Activated CD4-positive, alpha-beta memory T cell treated with anti-CD3 and anti-CD28 coated beads for 36 hours (primary cell): ENCODE results near the gene NDUFS5. TPM values are rescaled to one million over a fixed set of nuclear protein-coding genes. Genes with fewer than 3 reads are reported as not detected.
"Not testable (repeated sequence)": the region's sequence is repeated elsewhere in the genome, so short reads cannot be mapped to it uniquely, and the experiment has no call there.

Experiments used
- CTCF ChIA-PET: fragments of 350-600 bp; sonication (Branson Sonifier 250); formaldehyde crosslinking; loops from one replicate; lab custom pipeline; 2021; ENCODE audit warnings: antibody characterized with exemption, inconsistent platforms; lab: Charles Lee
- POLR2A ChIA-PET: fragments of 350-600 bp; sonication (Branson Sonifier 250); formaldehyde crosslinking; loops from one replicate; lab custom pipeline; 2021; ENCODE audit warnings: antibody characterized with exemption; lab: Charles Lee
- DNase-seq: peaks from one replicate; pipeline ENCODE4 v3.0.0-alpha.2; 2020
- H3K27ac Mint-ChIP-seq: one replicate; pipeline ENCODE4 v1.8.0; 2021; ENCODE audit warnings: mixed read lengths
- H3K27me3 Mint-ChIP-seq: one replicate; pipeline ENCODE4 v1.8.0; 2021; ENCODE audit warnings: mixed read lengths
- H3K36me3 Mint-ChIP-seq: one replicate; pipeline ENCODE4 v1.8.0; 2021; ENCODE audit warnings: mixed read lengths
- H3K4me1 Mint-ChIP-seq: one replicate; pipeline ENCODE4 v1.8.0; 2021; ENCODE audit warnings: low read depth, mixed read lengths
- H3K4me3 Mint-ChIP-seq: one replicate; pipeline ENCODE4 v1.8.0; 2021; ENCODE audit warnings: mild to moderate bottlenecking, mixed read lengths
- H3K9me3 Mint-ChIP-seq: one replicate; pipeline ENCODE4 v1.8.0; 2021; ENCODE audit warnings: mixed read lengths
- intact Hi-C: fragments of 100-400 bp; cut with micrococcal nuclease; formaldehyde crosslinking; loops from one replicate; pipeline ENCODE4 v1.15.1; 2023
- total RNA-seq, 2 experiments: library from RNA; stranded (reverse); gene quantifications; one replicate each; pipeline ENCODE4 v1.2.3, GENCODE V29; 2021

Gene NDUFS5
- 100 to 1,000 TPM; 238 to 240 TPM for total RNA-seq

DNA sequence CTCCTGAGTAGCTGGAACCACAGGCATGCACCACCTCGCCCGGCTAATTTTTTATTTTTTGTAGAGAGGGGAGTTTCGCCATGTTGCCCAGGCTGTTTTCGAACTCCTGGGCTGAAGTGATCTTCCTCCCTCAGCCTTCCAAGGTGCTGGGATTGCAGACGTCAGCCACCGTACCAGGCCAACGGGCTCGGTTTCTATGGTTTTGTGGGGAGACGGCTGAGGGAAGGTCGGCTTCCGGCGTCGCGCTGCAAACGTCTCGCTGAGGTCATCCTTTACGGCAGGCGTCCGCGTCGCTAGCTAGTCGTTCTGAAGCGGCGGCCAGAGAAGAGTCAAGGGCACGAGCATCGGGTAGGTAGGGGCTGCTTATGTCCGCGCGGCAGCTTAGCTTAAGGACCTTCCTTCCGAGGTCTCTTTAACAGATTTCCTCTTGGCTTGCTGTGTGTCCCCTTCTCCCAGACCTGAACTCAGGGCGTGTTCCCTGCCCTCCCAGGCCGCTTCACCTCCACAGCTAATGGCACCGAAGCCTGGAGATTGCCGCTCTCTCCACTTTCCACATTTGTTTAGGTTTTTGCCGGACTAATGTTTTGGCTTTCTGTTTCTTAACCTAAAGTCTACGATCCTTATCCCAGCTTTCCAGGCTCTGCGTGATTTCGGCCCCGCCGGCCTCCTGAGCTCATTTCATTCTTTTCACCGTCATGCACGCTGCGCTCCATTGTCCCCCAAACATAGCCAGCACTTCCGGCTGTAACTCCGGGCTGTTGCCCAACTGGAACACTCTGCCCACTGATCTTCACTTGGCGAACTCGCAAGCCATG is at the start of gene NDUFS5:
Gene NDUFS5 (plus strand): TSS at position 300 of the 815 bp plus-strand sequence. CDS start 2,375 bp downstream, outside the sequence.
- intact Hi-C loops, result loop anchor here (1.0 to 5.0 kb wide), 4 partner anchors 8 to 154 kb away; partner anchors contain the start of genes AKIRIN1 and MYCBP
- peak within 1 kb of the TSS; percentile 95 for H3K27ac Mint-ChIP-seq
- POLR2A ChIA-PET, result interaction anchor here (0.6 to 2.5 kb wide), 18 partner anchors 9 to 1801 kb away, joined by 3 to 9 read pairs (median 4); partner anchors contain the start of gene AKIRIN1
- CTCF ChIA-PET, result interaction anchor here (0.6 to 1.4 kb wide), 10 partner anchors 20 to 382 kb away, joined by 3 to 12 read pairs (median 3); partner anchors contain the start of gene MYCBP
- H3K27me3 Mint-ChIP-seq, result no peaks in the 10 kb centered on the region
- H3K9me3 Mint-ChIP-seq, result no peaks in the 10 kb centered on the region
- peak within 1 kb of the TSS; percentile 88 for H3K4me3 Mint-ChIP-seq
- H3K4me1 Mint-ChIP-seq, result peaks cover 28% of the 10 kb centered on the region
- H3K36me3 Mint-ChIP-seq, result peaks cover 14% of the 10 kb centered on the region
- peak; percentile 91 for DNase-seq

DNA sequence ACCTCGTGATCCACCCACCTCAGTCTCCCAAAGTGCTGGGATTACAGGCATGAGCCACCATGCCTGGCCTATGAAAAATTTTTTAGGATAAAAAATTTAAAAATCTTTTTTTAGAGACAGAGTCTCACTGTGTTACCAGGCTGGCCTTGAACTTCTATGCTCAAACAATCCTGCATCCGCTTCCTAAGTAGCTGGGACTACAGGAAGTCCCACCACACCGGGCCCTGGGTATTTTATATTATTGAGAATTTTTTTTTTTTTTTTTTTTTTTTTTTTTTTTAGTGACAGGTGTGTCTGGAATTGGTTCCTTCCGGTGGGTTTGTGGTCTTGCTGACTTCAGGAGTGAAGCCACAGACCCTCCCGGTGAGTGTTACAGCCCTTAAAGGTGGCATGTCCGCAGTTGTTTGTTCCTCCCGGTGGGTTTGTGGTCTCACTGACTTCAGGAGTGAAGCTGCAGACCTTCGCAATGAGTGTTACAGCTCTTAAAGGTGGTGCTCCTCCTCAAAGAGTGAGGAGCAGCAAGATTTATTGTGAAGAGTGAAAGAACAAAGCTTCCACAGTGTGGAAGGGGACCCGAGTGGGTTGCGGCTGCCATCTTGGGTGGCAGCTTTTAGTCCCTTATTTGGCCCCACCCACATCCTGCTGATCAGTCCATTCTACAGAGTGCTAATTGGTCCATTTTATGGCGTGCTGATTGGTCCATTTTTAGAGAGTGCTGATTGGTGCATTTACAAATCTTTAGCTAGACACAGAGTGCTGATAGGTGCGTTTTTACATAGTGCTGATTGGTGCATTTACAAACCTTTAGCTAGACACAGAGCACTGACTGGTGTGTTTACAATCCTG is 48.5 kb upstream of the NDUFS5 start:
- H3K9me3 Mint-ChIP-seq, result peaks cover 18% of the 10 kb centered on the region
- peak overlapping the region; percentile 32 for H3K4me3 Mint-ChIP-seq
- peak; percentile 73 for DNase-seq
- intact Hi-C loops, H3K36me3 Mint-ChIP-seq, H3K27me3 Mint-ChIP-seq, H3K4me1 Mint-ChIP-seq: not testable (repeated sequence)
- peak overlapping the region; percentile 75 for H3K27ac Mint-ChIP-seq
- POLR2A ChIA-PET, result interaction anchor here (1.2 kb wide), 1 partner anchor 49 kb away, joined by 4 read pairs; the partner anchor contains the start of gene NDUFS5
- CTCF ChIA-PET, result interaction anchor here (0.8 to 1.4 kb wide), 4 partner anchors 14 to 121 kb away, joined by 3 read pairs; no protein-coding TSS in a partner anchor

DNA sequence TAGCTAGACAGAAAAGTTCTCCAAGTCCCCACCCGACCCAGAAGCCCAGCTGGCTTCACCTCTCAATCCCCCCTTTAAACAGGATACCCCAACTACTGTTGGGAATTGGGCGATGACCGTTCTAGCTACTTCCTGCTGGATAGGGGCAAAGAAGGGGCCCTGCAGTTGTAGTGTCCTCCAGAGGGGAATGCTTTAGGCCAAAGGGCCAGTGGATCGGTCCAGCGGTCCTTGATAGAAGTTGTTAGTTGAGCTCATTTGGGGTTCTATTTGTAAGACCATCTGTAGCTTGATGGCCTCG is 48.0 kb upstream of the NDUFS5 start:
- ChIA-PET POLR2A (interaction anchor here (1.2 kb wide), 1 partner anchor 48 kb away, joined by 4 read pairs; the partner anchor contains the start of gene NDUFS5), CTCF (interaction anchor here (0.8 to 1.4 kb wide), 4 partner anchors 14 to 120 kb away, joined by 3 read pairs; no protein-coding TSS in a partner anchor)
- H3K4me1 Mint-ChIP-seq, H3K27me3 Mint-ChIP-seq, H3K4me3 Mint-ChIP-seq, intact Hi-C loops, H3K36me3 Mint-ChIP-seq: not testable (repeated sequence)
- peak; percentile 38 for DNase-seq
- Mint-ChIP-seq H3K27ac (peak overlapping the region; percentile 75), H3K9me3 (peaks cover 18% of the 10 kb centered on the region)

DNA sequence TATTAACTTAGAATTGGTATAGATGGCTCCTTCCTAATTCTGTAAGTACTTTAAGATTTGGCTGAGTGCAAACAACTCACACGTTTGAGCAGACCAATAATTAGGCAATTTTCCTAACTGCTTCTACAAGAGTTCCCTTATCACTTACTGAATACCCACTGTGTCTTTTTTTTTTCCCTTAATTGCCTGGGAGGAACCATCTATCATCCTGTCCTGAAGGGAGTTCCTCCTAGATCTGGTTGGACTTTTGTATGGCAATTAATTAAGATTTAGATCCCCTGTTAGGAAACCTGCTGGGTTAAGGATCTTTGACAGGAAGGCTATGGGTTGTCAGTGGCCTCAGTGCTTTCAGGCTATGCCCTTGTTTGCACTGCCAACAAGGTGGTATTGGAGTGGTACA is 46.8 kb upstream of the NDUFS5 start:
- H3K36me3 Mint-ChIP-seq, H3K4me1 Mint-ChIP-seq, H3K4me3 Mint-ChIP-seq, POLR2A ChIA-PET, intact Hi-C loops, CTCF ChIA-PET, H3K27ac Mint-ChIP-seq, DNase-seq, H3K27me3 Mint-ChIP-seq: not testable (repeated sequence)
- H3K9me3 Mint-ChIP-seq, result peaks cover 18% of the 10 kb centered on the region

DNA sequence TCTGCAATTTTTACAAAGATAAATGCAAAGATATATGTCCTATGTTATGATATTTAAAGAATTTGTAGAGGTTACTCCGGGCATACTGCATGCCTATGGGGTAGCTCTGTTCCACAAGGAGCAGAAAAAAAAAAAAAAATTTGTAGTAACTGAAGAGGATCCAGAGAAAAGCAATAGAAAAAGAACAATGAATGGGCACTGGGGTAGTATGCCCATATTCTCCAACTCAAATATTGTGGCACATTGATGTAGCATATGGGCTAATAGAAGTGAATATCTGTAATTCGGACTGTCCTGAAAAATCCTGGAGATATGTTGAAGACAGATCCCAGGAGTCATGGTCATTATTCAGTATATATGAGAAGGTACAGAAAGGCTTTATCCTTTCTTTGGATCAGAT is 36.2 kb upstream of the NDUFS5 start:
- H3K4me3 Mint-ChIP-seq, result peak overlapping the region; percentile 81
- peaks cover 38% of the 10 kb centered on the region for H3K4me1 Mint-ChIP-seq
- peaks cover 20% of the 10 kb centered on the region for H3K36me3 Mint-ChIP-seq
- intact Hi-C loops, result loop anchor here (2.0 to 10.0 kb wide), 3 partner anchors 37 to 205 kb away; partner anchors contain the start of genes MYCBP and NDUFS5
- DNase-seq, result no peak
- no peaks in the 10 kb centered on the region for H3K9me3 Mint-ChIP-seq
- H3K27ac Mint-ChIP-seq, result peak overlapping the region; percentile 83
- CTCF ChIA-PET, result interaction anchor here (0.9 to 2.9 kb wide), 3 partner anchors 10 to 134 kb away, joined by 3 to 6 read pairs (median 3); no protein-coding TSS in a partner anchor
- POLR2A ChIA-PET, result interaction anchor here (1.3 to 1.5 kb wide), 2 partner anchors 13 to 130 kb away, joined by 3 to 6 read pairs; partner anchors contain the start of gene RRAGC
- H3K27me3 Mint-ChIP-seq, result no peaks in the 10 kb centered on the region

DNA sequence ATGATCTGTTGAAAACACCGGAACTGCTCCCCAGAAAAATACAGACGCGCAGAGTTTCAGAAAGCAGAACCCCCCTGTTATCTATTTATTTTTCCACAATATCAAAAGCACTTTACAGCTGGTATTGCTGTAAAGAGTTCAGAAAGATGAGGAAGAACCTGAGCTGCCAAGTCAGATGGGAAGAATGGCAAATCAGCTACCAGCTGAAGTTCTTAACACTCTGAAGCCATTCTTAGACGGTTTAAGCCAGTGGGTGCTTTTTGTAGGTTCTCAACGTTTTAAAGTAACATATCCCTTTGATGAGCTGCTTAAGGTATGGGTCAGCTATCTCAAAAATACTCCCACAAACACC is 35.8 kb upstream of the NDUFS5 start:
- H3K36me3 Mint-ChIP-seq, result peaks cover 23% of the 10 kb centered on the region
- peak overlapping the region; percentile 83 for H3K27ac Mint-ChIP-seq
- ChIA-PET CTCF (interaction anchor here (0.9 to 2.9 kb wide), 3 partner anchors 9 to 134 kb away, joined by 3 to 6 read pairs (median 3); no protein-coding TSS in a partner anchor), POLR2A (interaction anchor here (1.3 to 1.5 kb wide), 2 partner anchors 13 to 131 kb away, joined by 3 to 6 read pairs; partner anchors contain the start of gene RRAGC)
- peak overlapping the region; percentile 81 for H3K4me3 Mint-ChIP-seq
- H3K9me3 Mint-ChIP-seq, result no peaks in the 10 kb centered on the region
- DNase-seq, result no peak
- intact Hi-C loops, result loop anchor here (2.0 to 10.0 kb wide), 3 partner anchors 37 to 204 kb away; partner anchors contain the start of genes MYCBP and NDUFS5
- peaks cover 42% of the 10 kb centered on the region for H3K4me1 Mint-ChIP-seq
- H3K27me3 Mint-ChIP-seq, result no peaks in the 10 kb centered on the region

DNA sequence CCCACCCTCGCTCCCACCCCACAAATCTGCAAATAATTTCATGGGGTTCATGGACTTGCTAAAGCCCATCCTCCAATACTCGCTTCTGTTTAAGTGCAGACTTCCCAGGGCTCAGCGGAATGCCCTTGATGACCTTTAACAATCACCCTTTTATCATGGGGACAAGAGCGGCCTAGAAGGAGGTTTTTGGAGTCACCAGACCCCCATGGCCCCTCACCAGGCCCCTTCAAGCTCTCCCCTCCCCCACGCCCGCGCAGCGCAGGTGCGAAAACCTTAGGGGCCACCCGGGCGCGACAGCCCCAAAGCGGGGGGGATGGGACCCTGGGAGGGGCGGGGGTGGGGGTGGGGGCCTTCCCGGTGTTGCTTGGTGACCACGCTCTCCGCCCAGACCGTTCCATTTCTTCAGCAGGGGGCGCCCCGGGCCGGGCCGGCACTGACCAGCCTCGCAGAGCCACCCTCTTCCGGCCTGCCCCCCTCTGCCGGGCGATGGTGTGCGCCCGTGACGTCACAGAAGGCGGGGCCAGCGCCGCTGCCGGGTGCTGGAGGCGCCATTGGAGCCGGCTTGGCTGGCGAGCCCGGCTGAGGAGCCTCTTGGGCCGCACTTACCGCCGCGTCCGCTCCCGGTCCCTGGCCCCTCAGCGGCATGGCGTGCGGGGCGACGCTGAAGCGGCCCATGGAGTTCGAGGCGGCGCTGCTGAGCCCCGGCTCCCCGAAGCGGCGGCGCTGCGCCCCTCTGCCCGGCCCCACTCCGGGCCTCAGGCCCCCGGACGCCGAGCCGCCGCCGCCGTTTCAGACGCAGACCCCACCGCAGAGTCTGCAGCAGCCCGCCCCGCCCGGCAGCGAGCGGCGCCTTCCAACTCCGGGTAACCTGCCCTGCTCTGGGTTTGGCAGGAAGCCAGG is 35.2 kb upstream of the NDUFS5 start, which contains the start of gene AKIRIN1:
Gene AKIRIN1 (plus strand): TSS at position 539 of the 900 bp plus-strand sequence. CDS start 105 bp downstream, at position 644.
- Mint-ChIP-seq H3K4me1 (peaks cover 48% of the 10 kb centered on the region), H3K36me3 (peaks cover 26% of the 10 kb centered on the region), H3K4me3 (peak within 1 kb of the TSS; percentile 81), H3K27ac (peak within 1 kb of the TSS; percentile 84), H3K27me3 (no peaks in the 10 kb centered on the region), H3K9me3 (no peaks in the 10 kb centered on the region)
- intact Hi-C loops, result loop anchor here (1.0 to 10.0 kb wide), 4 partner anchors 36 to 204 kb away; partner anchors contain the start of genes MYCBP, NDUFS5 and RRAGC
- ChIA-PET POLR2A (interaction anchor here (0.7 to 1.5 kb wide), 3 partner anchors 12 to 131 kb away, joined by 3 to 6 read pairs (median 3); partner anchors contain the start of genes NDUFS5 and RRAGC), CTCF (interaction anchor here (0.7 to 2.9 kb wide), 4 partner anchors 9 to 135 kb away, joined by 3 to 6 read pairs (median 3); no protein-coding TSS in a partner anchor)
- DNase-seq, result peak; percentile 99

DNA sequence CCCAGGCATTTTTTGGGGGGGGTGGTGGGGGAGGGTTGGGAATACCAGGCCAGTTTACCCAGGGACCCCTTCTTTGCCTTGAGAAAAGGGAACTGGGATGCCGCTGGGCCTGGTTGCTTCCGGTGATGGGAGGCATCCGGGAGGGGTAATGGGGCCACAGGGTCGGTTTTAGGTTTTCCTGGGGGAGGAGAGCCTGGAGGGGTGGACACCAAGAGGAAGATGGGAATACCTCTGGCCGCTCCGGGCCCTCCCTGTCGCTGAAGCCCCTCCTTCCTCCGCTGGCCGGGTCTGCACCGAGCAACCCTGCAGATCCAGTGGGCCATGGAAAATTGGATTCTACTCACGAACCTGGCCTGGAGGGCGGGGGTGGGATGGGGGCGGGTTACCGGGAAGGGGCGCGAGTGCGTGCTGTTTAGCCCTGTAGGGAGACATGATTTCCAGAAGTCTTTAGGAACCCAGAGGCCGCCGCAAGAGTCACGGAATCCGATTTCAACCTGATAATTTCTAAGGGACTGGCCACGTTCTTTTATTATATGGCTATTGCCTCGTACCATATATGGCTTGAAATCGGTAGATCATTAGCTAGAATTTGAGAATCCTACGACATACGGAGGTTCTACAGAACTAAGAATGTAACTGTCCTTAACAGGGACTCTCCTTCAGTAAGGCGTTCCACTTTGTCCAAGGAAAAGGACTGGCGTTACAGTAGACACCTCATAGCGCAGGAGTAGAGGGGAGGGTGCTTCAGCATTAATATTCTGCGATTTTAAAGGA is 34.3 kb upstream of the NDUFS5 start:
- intact Hi-C loops, result loop anchor here (1.0 to 10.0 kb wide), 5 partner anchors 10 to 203 kb away; partner anchors contain the start of genes MYCBP, NDUFS5 and RRAGC
- ChIA-PET POLR2A (interaction anchor here (1.3 kb wide), 1 partner anchor 34 kb away, joined by 5 read pairs; the partner anchor contains the start of gene NDUFS5), CTCF (interaction anchor here (0.8 to 1.1 kb wide), 2 partner anchors 8 to 28 kb away, joined by 4 to 6 read pairs; no protein-coding TSS in a partner anchor)
- H3K36me3 Mint-ChIP-seq, result peaks cover 30% of the 10 kb centered on the region
- peak overlapping the region; percentile 84 for H3K27ac Mint-ChIP-seq
- no peaks in the 10 kb centered on the region for H3K9me3 Mint-ChIP-seq
- H3K4me1 Mint-ChIP-seq, result peaks cover 52% of the 10 kb centered on the region
- H3K27me3 Mint-ChIP-seq, result no peaks in the 10 kb centered on the region
- no peak for DNase-seq
- H3K4me3 Mint-ChIP-seq, result peak overlapping the region; percentile 81

DNA sequence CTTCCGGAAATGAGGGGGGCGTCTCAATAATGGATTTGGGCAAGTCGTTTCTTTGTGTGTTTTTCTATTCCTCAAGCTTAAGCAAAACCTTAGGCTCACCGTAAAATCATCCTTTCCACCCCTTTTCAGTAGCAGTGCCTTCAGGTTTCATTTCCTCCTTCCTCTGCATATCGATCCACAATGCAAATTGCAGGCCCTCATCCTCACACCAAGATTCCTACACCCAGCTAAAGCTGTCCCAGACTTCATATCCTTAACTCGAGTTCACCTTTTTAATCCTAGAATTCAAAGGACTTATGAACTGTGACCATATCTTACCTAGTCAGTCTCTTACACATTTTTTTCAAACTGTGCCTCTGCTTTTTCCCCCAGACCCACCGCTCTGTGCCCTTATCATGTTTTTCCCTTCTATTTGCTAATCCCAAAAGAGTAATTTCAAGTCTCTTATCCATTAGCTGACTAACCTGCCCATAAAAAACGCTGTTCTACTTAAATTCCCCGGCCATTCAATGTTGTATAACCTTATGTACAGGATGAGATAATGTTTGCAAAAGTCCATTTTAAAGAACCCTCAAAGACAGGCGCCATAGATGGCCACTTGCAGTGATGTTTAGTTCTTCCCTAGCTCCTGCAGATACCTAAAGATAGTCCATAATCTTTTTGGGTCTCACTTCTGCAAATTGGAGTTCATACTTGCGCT is 33.6 kb upstream of the NDUFS5 start:
- CTCF ChIA-PET, result interaction anchor here (0.7 to 1.1 kb wide), 3 partner anchors 9 to 29 kb away, joined by 3 to 6 read pairs (median 4); no protein-coding TSS in a partner anchor
- no peaks in the 10 kb centered on the region for H3K27me3 Mint-ChIP-seq

More for the DNA sequence above, 33.6 kb upstream of the NDUFS5 start:
- POLR2A ChIA-PET, result interaction anchor here (1.3 kb wide), 1 partner anchor 34 kb away, joined by 5 read pairs; the partner anchor contains the start of gene NDUFS5
- Mint-ChIP-seq H3K9me3 (no peaks in the 10 kb centered on the region), H3K4me3 (peak overlapping the region; percentile 81), H3K4me1 (peaks cover 58% of the 10 kb centered on the region), H3K36me3 (peaks cover 30% of the 10 kb centered on the region), H3K27ac (peak overlapping the region; percentile 84)
- intact Hi-C loops, result loop anchor here (1.0 to 10.0 kb wide), 3 partner anchors 10 to 202 kb away; partner anchors contain the start of gene NDUFS5
- DNase-seq, result no peak
